T-helper 9 cell (primary cell): ENCODE measurements around the gene NRBF2.

Experiments
- DNase-seq: peaks from one replicate; pipeline ENCODE4 v3.0.0-alpha.2; 2020

NRBF2 gene

DNA sequence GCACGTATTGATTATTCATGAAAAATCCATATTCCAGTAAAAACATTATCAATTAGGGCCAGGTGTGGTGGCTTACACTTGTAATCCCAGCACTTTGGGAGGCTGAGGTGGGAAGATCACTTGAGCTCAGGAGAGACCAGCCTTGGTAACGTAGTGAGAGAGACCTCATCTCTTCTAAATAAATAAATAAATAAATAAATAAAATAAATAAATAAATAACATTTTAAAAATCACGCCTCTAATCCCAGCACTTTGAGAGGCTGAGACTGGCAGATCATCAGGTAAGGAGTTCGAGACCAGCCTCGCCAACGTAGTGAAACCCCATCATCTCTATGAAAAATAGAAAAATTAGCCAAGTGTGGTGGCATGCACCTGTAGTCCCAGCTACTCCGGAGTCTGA, 32.1 kb downstream of the NRBF2 start:
- DNase-seq = no peak

DNA sequence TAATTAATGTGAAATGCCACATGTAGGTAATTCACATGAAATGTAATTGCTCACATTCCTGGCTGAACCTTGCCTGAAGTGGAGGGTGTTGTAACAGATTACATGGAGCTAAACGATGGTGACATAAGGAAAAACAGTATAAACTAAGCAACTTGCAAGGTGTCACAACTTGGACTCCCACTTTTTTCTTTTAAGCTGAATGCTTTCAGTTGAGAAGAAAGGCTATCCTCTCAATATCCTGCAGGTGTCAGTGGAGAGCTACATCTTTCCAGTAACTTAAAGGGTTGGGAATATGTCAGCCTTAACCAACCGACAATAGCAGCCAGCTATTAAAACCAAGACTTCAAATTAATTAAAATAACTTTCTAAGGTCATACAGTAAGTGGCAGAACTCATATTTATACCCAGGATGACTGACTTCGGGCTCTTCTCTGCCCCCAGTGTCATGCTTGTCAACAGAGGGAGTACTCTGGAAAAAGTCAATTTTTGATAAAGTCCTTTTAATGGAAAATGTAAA, 33.7 kb downstream of the NRBF2 start:
- DNase-seq = no peak

DNA sequence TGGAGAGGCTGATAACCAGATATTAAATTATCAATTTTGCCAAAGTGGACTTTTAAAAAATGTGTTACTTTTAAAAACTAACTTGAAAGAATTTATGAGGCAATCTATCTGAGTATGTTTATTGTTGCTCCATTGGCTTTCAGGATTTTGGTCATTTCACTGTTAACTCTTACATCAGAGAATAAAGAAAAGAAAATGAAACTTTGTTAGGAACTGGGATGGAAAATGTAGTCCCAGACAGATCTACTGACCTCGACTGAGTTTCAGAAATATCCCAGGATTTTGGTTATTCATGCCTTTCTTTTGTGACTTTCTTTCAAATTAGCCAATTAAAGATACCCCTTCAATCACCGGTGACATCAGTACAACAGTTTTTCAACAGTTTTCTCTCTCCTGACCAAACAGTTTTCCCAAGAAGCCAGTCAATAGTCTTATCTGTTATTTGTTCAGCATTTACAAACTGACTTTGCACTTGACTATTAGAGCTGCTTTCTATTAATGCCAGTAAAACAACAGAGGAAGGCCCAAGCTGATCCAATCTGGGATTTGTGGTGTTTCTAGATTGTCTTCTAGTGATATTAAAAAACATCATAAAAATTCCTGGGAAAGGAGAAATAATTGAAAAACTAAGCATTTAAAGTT, 35.8 kb downstream of the NRBF2 start:
- no peak for DNase-seq

DNA sequence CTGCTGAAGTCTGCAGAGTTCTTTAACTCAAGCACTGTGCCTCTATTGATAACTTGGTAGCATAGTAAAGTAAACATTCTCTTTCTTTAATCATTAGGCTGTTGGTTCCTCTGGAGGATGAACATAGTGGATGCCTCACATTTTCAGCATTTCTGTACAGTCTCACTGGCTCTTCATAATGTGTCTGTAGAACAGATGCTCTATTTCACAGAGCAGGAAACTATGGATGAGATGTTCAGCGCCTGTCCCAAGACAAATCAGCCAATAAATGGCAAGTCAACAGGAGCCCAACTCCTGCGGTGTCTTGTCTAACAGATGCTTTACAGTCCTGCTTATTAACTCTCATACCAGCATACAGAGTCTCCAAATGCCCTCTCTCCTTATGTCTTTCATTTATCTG, 36.5 kb downstream of the NRBF2 start:
- no peak for DNase-seq

DNA sequence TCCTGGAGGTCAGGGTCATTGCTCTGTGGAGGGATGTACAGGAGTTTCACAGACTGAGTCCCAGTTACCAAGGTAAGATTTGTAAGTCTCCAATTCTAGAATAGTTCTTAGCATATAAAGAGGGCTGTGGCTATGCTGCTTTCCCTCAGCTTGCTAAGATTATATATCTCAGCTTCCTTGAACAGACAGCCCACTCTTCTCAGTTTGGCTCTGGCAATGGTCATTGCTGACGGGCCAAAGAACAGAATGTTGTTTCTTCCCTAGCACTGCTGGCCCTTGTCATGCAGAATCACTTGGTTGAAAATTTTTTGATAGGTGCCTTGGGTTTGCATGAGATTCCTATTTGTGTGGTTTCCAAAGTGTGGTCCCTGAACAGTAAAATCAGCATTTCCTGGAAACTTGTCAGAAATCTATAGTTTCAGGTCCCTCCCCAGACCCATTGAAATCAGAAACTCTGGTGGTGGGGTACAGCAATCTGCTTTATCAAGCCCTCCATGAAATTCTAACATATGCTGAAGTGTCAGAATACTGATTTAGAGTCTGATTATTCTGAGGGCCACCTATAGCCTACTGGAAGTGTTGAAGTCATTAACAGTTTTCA, 38.2 kb downstream of the NRBF2 start:
- DNase-seq = no peak

DNA sequence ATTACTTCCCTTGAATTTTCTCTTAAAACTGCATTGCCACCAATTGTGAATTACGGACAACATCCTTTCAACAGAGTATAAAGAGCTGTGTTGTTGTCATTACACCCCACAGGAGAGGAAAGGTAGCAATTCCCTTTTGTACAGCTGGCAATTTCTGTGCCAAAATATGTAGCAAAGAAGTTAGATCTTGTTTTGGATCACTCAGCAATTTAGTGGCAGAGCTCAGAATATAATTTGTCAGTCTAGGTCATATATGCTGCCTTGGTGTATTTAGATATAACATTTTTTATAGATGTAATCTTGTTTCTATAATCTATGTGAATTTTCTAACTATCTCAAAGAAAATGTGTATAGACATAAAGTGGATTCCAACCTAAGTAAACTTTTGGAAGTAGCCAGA, 38.8 kb downstream of the NRBF2 start:
- DNase-seq = no peak

DNA sequence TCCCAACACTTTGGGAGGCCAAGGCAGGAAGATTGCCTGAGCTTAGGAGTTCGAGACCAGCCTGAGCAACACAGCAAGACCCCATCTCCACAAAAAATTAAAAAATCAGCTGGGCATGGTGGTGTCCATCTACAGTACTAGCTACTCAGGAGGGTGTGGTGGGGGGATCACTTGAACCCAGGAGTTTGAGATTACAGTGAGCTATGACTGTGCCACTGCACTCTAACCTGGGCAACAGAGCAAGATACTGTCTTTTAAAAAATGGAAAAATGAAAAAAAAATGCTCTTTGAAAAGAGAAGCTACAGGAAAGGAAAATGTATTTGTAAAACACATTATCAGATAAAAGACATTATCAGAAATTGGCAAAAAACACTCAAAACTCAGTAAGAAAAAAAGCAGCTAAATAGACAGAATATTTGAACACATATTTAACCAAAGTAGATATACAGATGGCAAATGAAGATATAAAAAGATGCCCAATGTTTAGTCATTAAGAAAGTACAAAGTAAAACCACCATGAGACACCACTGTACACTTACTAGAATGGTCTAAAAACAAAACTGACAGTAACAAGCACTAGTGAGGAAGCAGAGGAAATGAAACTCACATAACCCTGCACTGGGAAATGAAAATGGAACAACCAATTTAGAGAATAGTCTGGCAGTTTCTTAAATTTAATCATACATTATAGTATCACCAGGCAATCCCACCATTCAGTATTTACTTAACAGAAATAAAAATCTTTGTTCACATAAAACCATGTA, 40.5 kb downstream of the NRBF2 start:
- DNase-seq = no peak

DNA sequence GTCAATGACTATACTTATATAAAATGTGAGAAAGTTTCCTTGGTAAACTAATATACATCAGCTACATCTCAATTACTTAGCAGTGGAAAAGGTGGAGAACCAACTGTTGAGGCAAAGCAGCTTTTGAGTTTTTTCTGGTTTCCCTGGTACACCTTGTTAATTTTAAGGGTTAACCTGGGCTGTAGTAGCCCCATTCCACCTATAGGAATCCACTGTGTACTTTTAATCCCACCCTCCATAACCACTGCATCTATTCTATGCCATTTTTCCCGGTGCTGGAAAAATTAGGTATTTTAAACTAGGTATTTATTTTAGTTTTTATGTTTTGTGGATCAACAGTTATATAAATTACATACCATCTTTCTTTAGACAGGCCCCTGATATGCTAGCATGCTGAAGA, 42.4 kb downstream of the NRBF2 start:
- DNase-seq = no peak

DNA sequence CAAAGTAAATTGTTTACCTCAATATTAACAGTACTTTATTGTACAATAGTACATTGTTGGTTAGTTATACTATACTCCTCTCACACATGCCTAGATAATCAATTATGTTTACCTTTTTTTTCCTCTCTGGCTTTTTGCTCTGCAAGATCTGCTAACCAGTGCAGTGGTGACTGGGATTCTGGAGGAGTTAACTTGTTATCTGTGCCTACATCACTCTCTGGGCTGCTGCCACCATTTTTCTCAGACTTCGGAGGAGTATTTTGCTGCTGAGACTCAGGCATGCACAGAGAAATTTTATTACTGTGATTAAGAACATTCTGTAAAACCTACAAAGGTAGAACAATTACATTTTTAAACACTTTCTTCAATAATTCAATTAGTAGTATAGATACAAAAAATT, 59.7 kb downstream of the NRBF2 start:
- DNase-seq = no peak

DNA sequence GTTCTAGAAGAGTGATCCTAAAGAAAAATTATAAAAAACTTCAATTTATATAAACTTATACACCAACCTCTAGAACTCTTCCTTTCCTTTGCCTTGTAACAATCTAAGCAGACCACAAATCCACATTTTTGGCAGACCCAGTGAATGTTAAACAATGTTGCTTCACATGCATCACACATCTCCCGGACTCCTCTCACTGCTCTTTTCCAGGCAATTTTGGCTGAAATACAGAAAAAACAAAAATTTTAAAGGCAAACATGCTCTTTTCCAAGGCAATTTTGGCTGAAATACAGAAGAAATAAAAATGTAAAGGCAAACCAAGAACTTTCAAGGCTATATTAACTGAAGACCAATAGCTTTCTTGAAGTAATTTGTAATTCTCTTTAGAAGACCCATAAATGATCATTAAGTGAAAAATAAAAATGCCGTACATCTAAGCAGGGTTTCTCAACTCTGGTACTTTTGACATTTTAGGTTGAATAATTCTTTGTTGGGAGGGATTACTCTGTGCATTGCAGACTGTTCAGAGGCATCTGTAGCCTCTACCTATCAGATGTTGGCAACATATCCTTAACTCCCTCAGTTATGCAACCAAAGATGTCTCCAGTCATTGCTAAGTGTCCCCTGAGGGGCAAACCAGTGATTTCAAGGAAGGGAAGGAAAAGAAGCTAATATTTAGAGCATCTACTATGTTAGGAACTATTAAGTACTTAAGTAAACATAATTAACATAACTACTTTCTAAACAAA, 64.4 kb downstream of the NRBF2 start:
- no peak for DNase-seq

DNA sequence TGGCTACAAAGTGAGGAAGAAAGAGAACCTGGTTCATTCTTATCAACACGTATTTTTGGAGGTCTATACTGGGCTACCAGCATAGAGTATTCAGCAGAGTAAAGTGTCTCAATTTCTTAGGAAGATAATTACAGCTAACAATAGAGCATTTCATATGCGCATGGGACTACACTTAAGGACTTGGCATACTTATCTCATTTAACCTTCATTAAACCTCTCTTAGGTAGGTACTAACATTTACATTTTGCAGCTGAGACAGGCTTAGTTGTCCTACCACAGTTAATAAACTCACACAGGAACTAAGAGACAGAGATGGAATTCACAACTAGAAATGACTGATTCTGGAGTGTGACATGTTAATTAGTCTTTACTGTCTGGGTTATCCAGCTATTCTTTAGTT, 66.6 kb downstream of the NRBF2 start:
- DNase-seq = no peak

DNA sequence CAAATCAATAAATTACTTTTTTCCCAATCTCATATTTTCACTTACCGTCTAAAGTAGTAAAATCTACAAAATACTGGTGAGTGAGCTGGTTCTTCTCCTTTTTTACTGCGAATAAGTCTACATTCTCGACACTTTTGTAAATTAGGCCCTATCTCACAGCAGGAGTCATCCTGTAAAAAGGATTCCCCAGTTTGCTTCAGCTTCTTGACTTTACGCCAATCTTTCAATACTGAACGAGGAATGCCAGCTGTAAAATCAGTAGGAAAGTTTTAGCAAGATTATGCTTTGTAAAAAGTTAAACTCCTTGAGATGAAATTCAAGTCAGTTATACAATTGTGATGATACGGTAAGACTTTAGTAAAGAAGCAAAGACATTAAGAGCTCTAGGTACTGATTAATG, 67.3 kb downstream of the NRBF2 start:
- no peak for DNase-seq

DNA sequence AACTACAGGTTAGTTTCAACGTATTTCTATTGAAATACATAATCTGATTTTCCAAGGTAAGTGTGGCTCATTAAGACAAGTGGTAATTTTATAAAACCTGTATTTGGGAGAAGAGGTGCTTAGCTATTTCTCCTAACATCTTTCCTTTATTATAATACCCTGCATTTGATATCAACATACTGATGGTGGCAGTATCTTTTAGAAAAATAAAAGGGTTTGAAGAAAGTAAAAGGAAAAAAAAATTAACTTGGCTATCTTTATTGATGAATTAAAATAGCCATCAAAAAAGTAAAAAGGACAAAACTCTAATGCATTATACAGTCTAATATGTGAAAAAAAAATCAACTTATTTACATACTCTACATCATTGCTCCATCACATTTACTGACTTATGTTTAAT, 68.0 kb downstream of the NRBF2 start:
- DNase-seq = no peak
